ENCODE measurements around the gene KAZN.

The KAZN gene

GRCh38 chr1:14817223-14818170 lies 219.0 kb downstream of the KAZN start:
- H3K4me3 ChIP-seq (ENCODE audit: low read depth, low read length) = no peak overlapping the region
- TF ChIP-seq, protein P1, sequence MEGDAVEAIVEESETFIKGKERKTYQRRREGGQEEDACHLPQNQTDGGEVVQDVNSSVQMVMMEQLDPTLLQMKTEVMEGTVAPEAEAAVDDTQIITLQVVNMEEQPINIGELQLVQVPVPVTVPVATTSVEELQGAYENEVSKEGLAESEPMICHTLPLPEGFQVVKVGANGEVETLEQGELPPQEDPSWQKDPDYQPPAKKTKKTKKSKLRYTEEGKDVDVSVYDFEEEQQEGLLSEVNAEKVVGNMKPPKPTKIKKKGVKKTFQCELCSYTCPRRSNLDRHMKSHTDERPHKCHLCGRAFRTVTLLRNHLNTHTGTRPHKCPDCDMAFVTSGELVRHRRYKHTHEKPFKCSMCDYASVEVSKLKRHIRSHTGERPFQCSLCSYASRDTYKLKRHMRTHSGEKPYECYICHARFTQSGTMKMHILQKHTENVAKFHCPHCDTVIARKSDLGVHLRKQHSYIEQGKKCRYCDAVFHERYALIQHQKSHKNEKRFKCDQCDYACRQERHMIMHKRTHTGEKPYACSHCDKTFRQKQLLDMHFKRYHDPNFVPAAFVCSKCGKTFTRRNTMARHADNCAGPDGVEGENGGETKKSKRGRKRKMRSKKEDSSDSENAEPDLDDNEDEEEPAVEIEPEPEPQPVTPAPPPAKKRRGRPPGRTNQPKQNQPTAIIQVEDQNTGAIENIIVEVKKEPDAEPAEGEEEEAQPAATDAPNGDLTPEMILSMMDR (IDR thresholded peaks at IDR 0.05; ENCODE audit: low read depth, low read length) = no peak

GRCh38 chr1:14820295-14821085 lies 222.0 kb downstream of the KAZN start:
- TF ChIP-seq, protein P1 (IDR thresholded peaks at IDR 0.05; ENCODE audit: low read depth, low read length) = no peak
- H3K4me3 ChIP-seq (ENCODE audit: low read depth, low read length) = no peak overlapping the region

DNA sequence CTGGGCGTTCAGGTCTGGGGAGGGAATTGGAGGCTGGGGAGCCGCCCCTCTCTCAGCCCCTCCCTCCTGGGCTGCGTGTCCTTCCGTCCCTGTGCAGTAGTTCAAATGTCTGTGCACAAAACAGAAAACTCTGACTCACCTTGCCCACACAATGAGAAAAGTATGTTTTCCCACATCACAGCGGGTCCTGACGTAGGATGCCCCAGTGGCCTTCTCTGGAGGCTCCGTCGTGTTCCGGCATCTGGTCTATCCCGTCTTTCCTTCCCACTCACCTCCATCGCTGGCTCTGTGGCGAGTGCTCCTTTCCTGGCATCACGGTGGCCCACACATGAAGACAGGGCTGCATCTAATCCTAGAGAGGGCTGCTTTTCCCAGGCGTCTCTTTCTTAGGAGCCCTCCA lies 224.0 kb downstream of the KAZN start:
- H3K4me3 ChIP-seq (ENCODE audit: low read depth, low read length) = no peak overlapping the region
- TF ChIP-seq, protein P1 (IDR thresholded peaks at IDR 0.05; ENCODE audit: low read depth, low read length) = no peak

DNA sequence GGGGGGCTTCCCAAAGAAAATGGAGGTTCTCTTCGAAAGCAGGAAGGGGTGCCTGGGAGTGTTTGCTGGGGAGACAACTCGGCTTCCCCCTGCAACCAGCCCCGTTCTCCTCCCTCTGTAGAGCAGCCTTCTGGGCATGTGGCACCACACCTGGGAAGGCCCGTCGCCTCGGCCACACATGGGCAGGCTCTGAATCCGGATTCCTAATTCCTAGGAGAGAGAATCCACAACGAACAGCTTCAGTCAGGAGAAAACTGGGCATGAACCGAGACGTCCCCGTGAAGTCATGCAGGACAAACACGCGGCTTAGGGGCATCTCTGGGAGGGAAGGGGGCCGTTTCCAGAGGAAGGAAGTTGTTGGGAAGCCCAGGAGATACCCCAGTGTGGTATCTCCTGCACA lies 224.5 kb downstream of the KAZN start:
- TF ChIP-seq, protein P1 (IDR thresholded peaks at IDR 0.05; ENCODE audit: low read depth, low read length) = no peak
- H3K4me3 ChIP-seq (ENCODE audit: low read depth, low read length) = no peak overlapping the region

GRCh38 chr1:14824314-14824915 lies 225.9 kb downstream of the KAZN start:
- TF ChIP-seq, protein P1 (IDR thresholded peaks at IDR 0.05; ENCODE audit: low read depth, low read length) = no peak
- no peak overlapping the region for H3K4me3 ChIP-seq (ENCODE audit: low read depth, low read length)

DNA sequence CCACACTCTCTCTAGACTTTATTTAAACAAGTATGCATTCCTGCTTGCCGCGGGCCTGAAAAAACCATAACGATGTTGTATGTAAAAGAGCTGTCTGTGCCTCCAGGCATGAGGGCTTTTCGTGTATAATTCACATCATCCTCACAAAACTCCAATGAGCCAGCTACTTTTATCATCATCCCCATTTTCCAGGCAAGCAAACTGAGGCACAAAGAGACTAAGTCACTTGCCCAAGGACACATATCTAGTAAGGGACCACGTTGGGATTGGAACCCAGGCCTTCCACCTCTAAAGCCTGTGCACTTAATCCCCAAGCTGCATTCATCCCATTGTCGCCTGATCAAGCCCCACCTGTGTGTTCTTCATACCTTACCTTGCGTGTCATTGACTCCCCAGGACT lies 226.9 kb downstream of the KAZN start:
- H3K4me3 ChIP-seq (ENCODE audit: low read depth, low read length) = no peak overlapping the region
- TF ChIP-seq, protein P1 (IDR thresholded peaks at IDR 0.05; ENCODE audit: low read depth, low read length) = no peak
